Activated CD8-positive, alpha-beta memory T cell treated with anti-CD3 and anti-CD28 coated beads for 24 hours (primary cell): ENCODE results near the gene SLC41A1.

ENCODE experiments used
- DNase-seq: peaks from one replicate; pipeline ENCODE4 v3.0.0-alpha.2; 2020

The SLC41A1 gene

GRCh38 chr1:205786601-205787000 lies 26.4 kb downstream of the SLC41A1 start:
- DNase-seq: no peak

GRCh38 chr1:205785446-205785845 lies 27.6 kb downstream of the SLC41A1 start:
- no peak for DNase-seq

- DNase-seq: no peak
These were observed 29.1 kb downstream of the SLC41A1 start for GRCh38 chr1:205783904-205784303.

GRCh38 chr1:205783433-205783795 lies 29.6 kb downstream of the SLC41A1 start:
- no peak for DNase-seq

- DNase-seq: no peak
These were observed 30.2 kb downstream of the SLC41A1 start for GRCh38 chr1:205782627-205783432.

GRCh38 chr1:205780335-205780734 lies 32.7 kb downstream of the SLC41A1 start:
- no peak for DNase-seq

- no peak for DNase-seq
These were observed 35.0 kb downstream of the SLC41A1 start for GRCh38 chr1:205777994-205778393.

GRCh38 chr1:205775717-205776056 lies 37.3 kb downstream of the SLC41A1 start:
- DNase-seq: no peak

- peak; percentile 88 for DNase-seq
These were observed 37.8 kb downstream of the SLC41A1 start, which contains the start of gene RAB29 for GRCh38 chr1:205775015-205775716. Gene RAB29 (minus strand): TSS chr1:205775482. CDS start chr1:205774956, 526 bp downstream.

- peak; percentile 75 for DNase-seq
These were observed 38.6 kb downstream of the SLC41A1 start for GRCh38 chr1:205774198-205775014.

- DNase-seq: no peak
These were observed 40.4 kb downstream of the SLC41A1 start for GRCh38 chr1:205772607-205773032.

GRCh38 chr1:205770618-205771017 lies 42.4 kb downstream of the SLC41A1 start:
- no peak for DNase-seq

GRCh38 chr1:205769641-205770365 lies 43.2 kb downstream of the SLC41A1 start:
- DNase-seq: no peak

- no peak for DNase-seq
These were observed 45.8 kb downstream of the SLC41A1 start for GRCh38 chr1:205767248-205767647.

GRCh38 chr1:205766570-205766969 lies 46.4 kb downstream of the SLC41A1 start:
- DNase-seq: no peak

GRCh38 chr1:205766038-205766437 lies 47.0 kb downstream of the SLC41A1 start:
- no peak for DNase-seq

GRCh38 chr1:205764578-205764977 lies 48.4 kb downstream of the SLC41A1 start:
- no peak for DNase-seq

- DNase-seq: no peak
These were observed 49.0 kb downstream of the SLC41A1 start for GRCh38 chr1:205763980-205764379.

- DNase-seq: no peak
These were observed 52.4 kb downstream of the SLC41A1 start for GRCh38 chr1:205760606-205761005.

GRCh38 chr1:205756552-205756951 lies 56.4 kb downstream of the SLC41A1 start:
- DNase-seq: no peak

- DNase-seq: no peak
These were observed 58.1 kb downstream of the SLC41A1 start for GRCh38 chr1:205754857-205755256.

- DNase-seq: no peak
These were observed 61.9 kb downstream of the SLC41A1 start for GRCh38 chr1:205751036-205751651.
